Smooth muscle cell (in vitro differentiated cells): ENCODE results near the gene TMEM168. TPM values are rescaled to one million over a fixed set of nuclear protein-coding genes. Genes with fewer than 3 reads are reported as not detected.

Experiments used
- DNase-seq: peaks from one replicate; lab custom pipeline; 2025; ENCODE audit not compliant: unreplicated experiment; lab: John Stamatoyannopoulos, UW
- H2AFZ ChIP-seq: fragments of 200-600 bp; sonication (generic); 2 replicates; pipeline ENCODE4 v1.6.0; 2016; ENCODE audit warnings: antibody characterized with exemption, low read depth, mild to moderate bottlenecking
- H3F3A ChIP-seq: fragments of 200-600 bp; sonication (generic); 2 replicates; pipeline ENCODE4 v1.6.0; 2017; ENCODE audit warnings: antibody characterized with exemption, low read depth
- H3K27ac ChIP-seq: fragments of 200-600 bp; sonication (generic); 2 replicates; pipeline ENCODE4 v1.5.1; 2016; ENCODE audit warnings: low read depth, mild to moderate bottlenecking
- H3K27me3 ChIP-seq: fragments of 200-600 bp; sonication (generic); 2 replicates; pipeline ENCODE4 v1.6.1; 2016; ENCODE audit warnings: low read depth, mild to moderate bottlenecking
- H3K36me3 ChIP-seq: fragments of 200-600 bp; sonication (generic); 2 replicates; pipeline ENCODE4 v1.5.1; 2016; ENCODE audit warnings: low read depth
- H3K4me1 ChIP-seq: fragments of 200-600 bp; sonication (generic); 2 replicates; pipeline ENCODE4 v1.5.1; 2016; ENCODE audit warnings: low read depth
- H3K4me2 ChIP-seq: fragments of 200-600 bp; sonication (generic); 2 replicates; pipeline ENCODE4 v1.6.0; 2016; ENCODE audit warnings: mild to moderate bottlenecking
- H3K4me3 ChIP-seq: fragments of 200-600 bp; sonication (generic); 2 replicates; pipeline ENCODE4 v1.5.1; 2016; ENCODE audit warnings: mild to moderate bottlenecking
- H3K79me2 ChIP-seq: fragments of 200-600 bp; sonication (generic); 2 replicates; pipeline ENCODE4 v1.6.0; 2016; ENCODE audit warnings: low read depth, mild to moderate bottlenecking
- H3K9ac ChIP-seq: fragments of 200-600 bp; sonication (generic); 2 replicates; pipeline ENCODE4 v1.6.0; 2016; ENCODE audit warnings: low read depth
- H3K9me3 ChIP-seq: fragments of 200-600 bp; sonication (generic); replicated peaks from 2 replicates; pipeline ENCODE4 v1.5.1; 2016; ENCODE audit warnings: low read depth
- H4K20me1 ChIP-seq: fragments of 200-600 bp; sonication (generic); 2 replicates; pipeline ENCODE4 v1.6.0; 2016; ENCODE audit warnings: low read depth
- WGBS: methylation state at CpG from one replicate; pipeline ENCODE4 v1.1.7; 2016; ENCODE audit warnings: low lambda C conversion rate; 5-methylcytosine and 5-hydroxymethylcytosine counted together
- polyA plus RNA-seq: library from polyadenylated mRNA; unstranded; fragments of >200 nt; fragmentation: Nextera tagmentation; extraction: Ambion mirVana; gene quantifications from 2 replicates; pipeline ENCODE4 v1.2.1, GENCODE V29; 2016
- total RNA-seq: library from RNA; depleted of rRNA; stranded (reverse); fragments of >200 nt; gene quantifications from 2 replicates; pipeline ENCODE4 v1.2.3, GENCODE V29; 2014
- TF ChIP-seq, protein P1 (sequence below): fragments of 200-600 bp; sonication (generic); IDR thresholded peaks from 2 replicates; pipeline ENCODE4 v1.5.1; 2017; ENCODE audit warnings: borderline replicate concordance, mild to moderate bottlenecking, antibody characterized with exemption; ENCODE audit not compliant: insufficient read depth, poor library complexity, severe bottlenecking

Gene TMEM168
- total and polyA plus RNA-seq, 2 experiments from 2014 or later = 11.4 to 33.4 TPM

- Histone ChIP-seq H4K20me1 (peaks cover under 1% of the 10 kb centered on the region), H2AFZ (no peak overlapping the region), H3K4me3 (no peak overlapping the region), H3K36me3 (peaks cover 32% of the 10 kb centered on the region), H3K4me2 (no peak overlapping the region), H3K9me3 (peaks cover 18% of the 10 kb centered on the region), H3K9ac (no peak overlapping the region), H3K27ac (no peak overlapping the region), H3K27me3 (no peaks in the 10 kb centered on the region), H3K79me2 (no peaks in the 10 kb centered on the region), H3K4me1 (no peaks in the 10 kb centered on the region), H3F3A (no peaks in the 10 kb centered on the region)
- TF ChIP-seq, protein P1, sequence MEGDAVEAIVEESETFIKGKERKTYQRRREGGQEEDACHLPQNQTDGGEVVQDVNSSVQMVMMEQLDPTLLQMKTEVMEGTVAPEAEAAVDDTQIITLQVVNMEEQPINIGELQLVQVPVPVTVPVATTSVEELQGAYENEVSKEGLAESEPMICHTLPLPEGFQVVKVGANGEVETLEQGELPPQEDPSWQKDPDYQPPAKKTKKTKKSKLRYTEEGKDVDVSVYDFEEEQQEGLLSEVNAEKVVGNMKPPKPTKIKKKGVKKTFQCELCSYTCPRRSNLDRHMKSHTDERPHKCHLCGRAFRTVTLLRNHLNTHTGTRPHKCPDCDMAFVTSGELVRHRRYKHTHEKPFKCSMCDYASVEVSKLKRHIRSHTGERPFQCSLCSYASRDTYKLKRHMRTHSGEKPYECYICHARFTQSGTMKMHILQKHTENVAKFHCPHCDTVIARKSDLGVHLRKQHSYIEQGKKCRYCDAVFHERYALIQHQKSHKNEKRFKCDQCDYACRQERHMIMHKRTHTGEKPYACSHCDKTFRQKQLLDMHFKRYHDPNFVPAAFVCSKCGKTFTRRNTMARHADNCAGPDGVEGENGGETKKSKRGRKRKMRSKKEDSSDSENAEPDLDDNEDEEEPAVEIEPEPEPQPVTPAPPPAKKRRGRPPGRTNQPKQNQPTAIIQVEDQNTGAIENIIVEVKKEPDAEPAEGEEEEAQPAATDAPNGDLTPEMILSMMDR = no peak
- DNase-seq = no peak
- WGBS = 95% methylated on average over 1 of the region's 1 CpG
These were observed 38.5 kb upstream of the TMEM168 start for GRCh38 chr7:112828696-112829095.

- H3K36me3 ChIP-seq = peaks cover 5% of the 10 kb centered on the region
- no peaks in the 10 kb centered on the region for H3K9me3 ChIP-seq
- peaks cover 4% of the 10 kb centered on the region for H4K20me1 ChIP-seq
- TF ChIP-seq, protein P1 = no peak
- no peak for DNase-seq
- H3K4me1 ChIP-seq = no peaks in the 10 kb centered on the region
- H3K9ac ChIP-seq = no peak overlapping the region
- H3K4me3 ChIP-seq = no peak overlapping the region
- no peak overlapping the region for H3K4me2 ChIP-seq
- no peak overlapping the region for H2AFZ ChIP-seq
- H3F3A ChIP-seq = no peaks in the 10 kb centered on the region
- no peak overlapping the region for H3K27ac ChIP-seq
- no peaks in the 10 kb centered on the region for H3K27me3 ChIP-seq
- H3K79me2 ChIP-seq = no peaks in the 10 kb centered on the region
These were observed 31.2 kb upstream of the TMEM168 start for GRCh38 chr7:112821345-112821744.

- Histone ChIP-seq H3K9me3 (no peaks in the 10 kb centered on the region), H3K27me3 (no peaks in the 10 kb centered on the region), H3K79me2 (no peaks in the 10 kb centered on the region), H3K27ac (no peak overlapping the region), H3F3A (no peaks in the 10 kb centered on the region), H3K4me3 (no peak overlapping the region), H3K9ac (no peak overlapping the region), H3K36me3 (peaks cover 5% of the 10 kb centered on the region), H3K4me1 (no peaks in the 10 kb centered on the region), H4K20me1 (peaks cover 4% of the 10 kb centered on the region), H2AFZ (no peak overlapping the region), H3K4me2 (no peak overlapping the region)
- TF ChIP-seq, protein P1 = no peak
- 96% methylated on average over 3 of the region's 3 CpGs for WGBS
- no peak for DNase-seq
These were observed 29.3 kb upstream of the TMEM168 start for GRCh38 chr7:112819536-112819935.

DNA sequence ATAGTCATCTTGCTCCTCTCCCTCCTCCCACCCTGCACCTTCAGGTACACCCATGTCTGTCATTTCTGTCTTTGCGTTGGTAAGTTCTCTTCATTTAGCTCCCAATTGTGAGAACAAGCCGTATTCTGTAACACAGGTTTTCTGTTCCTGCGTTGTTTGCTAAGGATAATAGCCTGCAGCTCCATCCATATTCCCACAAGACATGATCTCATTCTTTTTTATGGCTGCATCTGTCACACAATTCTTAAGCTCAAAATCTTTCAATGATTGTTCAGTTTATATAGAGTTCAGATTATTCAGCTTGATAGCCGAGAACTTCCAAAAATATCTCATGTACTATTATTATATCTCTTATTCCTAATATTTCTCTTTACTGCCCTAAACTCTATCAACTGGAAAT, 16.0 kb upstream of the TMEM168 start:
- Histone ChIP-seq H3K4me3 (no peak overlapping the region), H3K9ac (no peak overlapping the region), H3K4me2 (no peak overlapping the region), H2AFZ (no peak overlapping the region), H3K27me3 (peaks cover 7% of the 10 kb centered on the region), H4K20me1 (no peaks in the 10 kb centered on the region), H3K36me3 (no peaks in the 10 kb centered on the region), H3K9me3 (no peaks in the 10 kb centered on the region), H3K27ac (no peak overlapping the region), H3F3A (no peaks in the 10 kb centered on the region), H3K79me2 (no peaks in the 10 kb centered on the region), H3K4me1 (no peaks in the 10 kb centered on the region)
- WGBS = 83% methylated on average over 4 of the region's 4 CpGs
- no peak for DNase-seq
- TF ChIP-seq, protein P1 = no peak
